ENCODE measurements around the gene FUBP1.

GRCh38 chr1:77929806-77930205 is 49.1 kb downstream of the FUBP1 start:
- TF ChIP-seq CTCF (IDR thresholded peaks at IDR 0.05; ENCODE audit: insufficient read depth, low read depth, low read length) (no peak), EZH2 (IDR thresholded peaks at IDR 0.05; ENCODE audit: insufficient read depth, low read length) (no peak)
